Breast epithelium (tissue), 4 donors: ENCODE results near the gene ABTB1. TPM values are rescaled to one million over a fixed set of nuclear protein-coding genes. Genes with fewer than 3 reads are reported as not detected.
A peak's percentile ranks its signal among the peaks of the same experiment; 100 is the strongest.

Source experiments
- DNase-seq, 2 donors: peaks; one replicate each; pipeline ENCODE4 v3.0.0-alpha.2; 2019; ENCODE audit warnings: low spot score in 2 of 2
- H3K27ac ChIP-seq, 2 donors: fragments of 200-600 bp; sonication (generic) in 1 of 2; one replicate each; pipeline ENCODE4 v1.5.1; 2016 to 2019; ENCODE audit warnings: mild to moderate bottlenecking in 1 of 2
- H3K27me3 ChIP-seq, 2 donors: fragments of 200-600 bp; sonication (generic) in 1 of 2; one replicate each; pipeline versions ENCODE4 v1.5.1 to v1.6.0; 2017 to 2019; ENCODE audit warnings: control low read depth in 1 of 2, mild to moderate bottlenecking in 1 of 2
- H3K36me3 ChIP-seq: fragments of 200-600 bp; one replicate; pipeline ENCODE4 v1.5.1; 2019
- H3K4me1 ChIP-seq, 2 donors: fragments of 200-600 bp; sonication (generic); one replicate each; pipeline ENCODE4 v1.5.1; 2016 to 2019; ENCODE audit warnings: control low read depth in 1 of 2
- H3K4me3 ChIP-seq, 3 donors: fragments of 200-600 bp; sonication (generic); 1 replicate in 2 of 3; 2 replicates in 1 of 3; pipeline ENCODE4 v1.5.1; 2016 to 2019; ENCODE audit warnings: mild to moderate bottlenecking in 3 of 3, moderate library complexity in 2 of 3
- H3K9me3 ChIP-seq, 2 donors: fragments of 200-600 bp; sonication (generic) in 1 of 2; one replicate each; pipeline ENCODE4 v1.5.1; 2016 to 2019; ENCODE audit warnings: control low read depth in 1 of 2
- POLR2A ChIP-seq: fragments of 450-650 bp; IDR thresholded peaks from one replicate; pipeline ENCODE4 v1.6.1; 2016; ENCODE audit warnings: antibody characterized with exemption, mild to moderate bottlenecking, moderate library complexity
- POLR2AphosphoS5 ChIP-seq, 3 donors: sonication (generic); formaldehyde crosslinking; IDR thresholded peaks; one replicate each; pipeline ENCODE4 v1.6.1; 2017; ENCODE audit warnings: antibody characterized with exemption in 3 of 3
- intact Hi-C: fragments of 100-400 bp; cut with DNase I; formaldehyde crosslinking; loops from one replicate; pipeline ENCODE4 v1.15.1; 2023; ENCODE audit warnings: low total_unique reads
- total RNA-seq, 3 donors: library from RNA; depleted of rRNA; stranded (reverse); fragments of >200 nt; gene quantifications; one replicate each; pipeline ENCODE4 v1.1.0, GENCODE V29; 2016
- TF ChIP-seq, protein P1 (sequence below), 3 donors: fragments of 450-650 bp; IDR thresholded peaks; one replicate each; pipeline ENCODE4 v1.5.1; 2016 to 2017; ENCODE audit warnings: antibody characterized with exemption in 3 of 3, mild to moderate bottlenecking in 3 of 3, moderate library complexity in 3 of 3

Gene ABTB1
- total RNA-seq, 3 donors from 2014 or later: 32.0 to 43.6 (median 40.2) TPM

DNA sequence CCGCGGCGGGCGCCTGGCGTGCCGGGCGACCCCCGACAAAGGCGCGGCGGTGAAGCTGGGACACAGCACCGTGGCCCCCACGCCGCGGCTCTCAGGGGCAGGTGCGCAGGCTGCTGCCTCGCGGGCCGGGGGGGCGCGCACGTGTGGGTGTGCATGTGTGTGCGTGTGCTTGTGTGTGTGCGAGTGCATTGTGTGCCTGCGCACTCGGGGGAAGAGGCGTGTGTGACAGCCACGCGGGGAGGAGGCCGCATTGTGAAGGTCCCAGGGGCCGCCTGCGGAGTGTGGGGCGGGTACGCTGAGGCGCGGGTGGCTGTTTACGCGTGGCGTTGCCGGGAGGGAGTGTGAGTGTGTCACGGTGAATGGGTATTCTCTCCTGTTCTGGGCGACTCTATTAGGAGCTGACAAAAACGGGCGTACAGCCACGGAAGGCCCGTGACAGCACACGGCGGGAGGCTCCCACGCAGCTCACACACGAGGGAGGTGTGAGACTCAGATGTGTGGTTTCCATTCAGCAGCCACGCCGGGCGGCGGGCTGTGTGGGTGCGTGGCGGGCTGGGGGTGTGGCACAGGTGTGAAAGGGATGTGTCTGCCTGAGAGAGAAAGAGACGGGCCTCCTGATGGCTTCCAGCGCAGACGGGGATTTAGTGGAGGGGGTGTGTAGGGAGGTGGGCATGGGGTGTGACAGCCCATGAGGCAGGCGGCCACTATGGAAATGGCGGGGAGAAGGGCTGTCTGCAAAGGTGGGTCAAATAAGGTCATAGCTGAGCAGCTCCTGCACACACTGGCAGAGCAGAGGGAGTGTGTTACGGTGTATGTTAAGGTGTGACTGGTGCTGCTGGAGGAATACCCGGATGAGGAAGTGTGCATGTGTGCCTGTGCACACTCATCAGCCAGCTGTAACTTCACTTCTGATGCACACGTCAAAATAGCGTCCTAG, 43.0 kb upstream of the ABTB1 start:
- TF ChIP-seq, protein P1, sequence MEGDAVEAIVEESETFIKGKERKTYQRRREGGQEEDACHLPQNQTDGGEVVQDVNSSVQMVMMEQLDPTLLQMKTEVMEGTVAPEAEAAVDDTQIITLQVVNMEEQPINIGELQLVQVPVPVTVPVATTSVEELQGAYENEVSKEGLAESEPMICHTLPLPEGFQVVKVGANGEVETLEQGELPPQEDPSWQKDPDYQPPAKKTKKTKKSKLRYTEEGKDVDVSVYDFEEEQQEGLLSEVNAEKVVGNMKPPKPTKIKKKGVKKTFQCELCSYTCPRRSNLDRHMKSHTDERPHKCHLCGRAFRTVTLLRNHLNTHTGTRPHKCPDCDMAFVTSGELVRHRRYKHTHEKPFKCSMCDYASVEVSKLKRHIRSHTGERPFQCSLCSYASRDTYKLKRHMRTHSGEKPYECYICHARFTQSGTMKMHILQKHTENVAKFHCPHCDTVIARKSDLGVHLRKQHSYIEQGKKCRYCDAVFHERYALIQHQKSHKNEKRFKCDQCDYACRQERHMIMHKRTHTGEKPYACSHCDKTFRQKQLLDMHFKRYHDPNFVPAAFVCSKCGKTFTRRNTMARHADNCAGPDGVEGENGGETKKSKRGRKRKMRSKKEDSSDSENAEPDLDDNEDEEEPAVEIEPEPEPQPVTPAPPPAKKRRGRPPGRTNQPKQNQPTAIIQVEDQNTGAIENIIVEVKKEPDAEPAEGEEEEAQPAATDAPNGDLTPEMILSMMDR (IDR thresholded peaks at IDR 0.05): no peak
- TF ChIP-seq POLR2A (no peak), POLR2AphosphoS5 (IDR thresholded peaks at IDR 0.05) (no peak)
- no peaks in the 10 kb centered on the region for H3K36me3 ChIP-seq
- intact Hi-C loops: no loop called here
- peaks cover 6 to 9% of the 10 kb centered on the region in 2 donors for H3K4me1 ChIP-seq
- H3K27ac ChIP-seq: no peak overlapping the region
- no peaks in the 10 kb centered on the region for H3K9me3 ChIP-seq
- DNase-seq: no peak
- peak overlapping the region; percentile 28 to 72 (median 57) for H3K4me3 ChIP-seq
- H3K27me3 ChIP-seq: no peaks in the 10 kb centered on the region

DNA sequence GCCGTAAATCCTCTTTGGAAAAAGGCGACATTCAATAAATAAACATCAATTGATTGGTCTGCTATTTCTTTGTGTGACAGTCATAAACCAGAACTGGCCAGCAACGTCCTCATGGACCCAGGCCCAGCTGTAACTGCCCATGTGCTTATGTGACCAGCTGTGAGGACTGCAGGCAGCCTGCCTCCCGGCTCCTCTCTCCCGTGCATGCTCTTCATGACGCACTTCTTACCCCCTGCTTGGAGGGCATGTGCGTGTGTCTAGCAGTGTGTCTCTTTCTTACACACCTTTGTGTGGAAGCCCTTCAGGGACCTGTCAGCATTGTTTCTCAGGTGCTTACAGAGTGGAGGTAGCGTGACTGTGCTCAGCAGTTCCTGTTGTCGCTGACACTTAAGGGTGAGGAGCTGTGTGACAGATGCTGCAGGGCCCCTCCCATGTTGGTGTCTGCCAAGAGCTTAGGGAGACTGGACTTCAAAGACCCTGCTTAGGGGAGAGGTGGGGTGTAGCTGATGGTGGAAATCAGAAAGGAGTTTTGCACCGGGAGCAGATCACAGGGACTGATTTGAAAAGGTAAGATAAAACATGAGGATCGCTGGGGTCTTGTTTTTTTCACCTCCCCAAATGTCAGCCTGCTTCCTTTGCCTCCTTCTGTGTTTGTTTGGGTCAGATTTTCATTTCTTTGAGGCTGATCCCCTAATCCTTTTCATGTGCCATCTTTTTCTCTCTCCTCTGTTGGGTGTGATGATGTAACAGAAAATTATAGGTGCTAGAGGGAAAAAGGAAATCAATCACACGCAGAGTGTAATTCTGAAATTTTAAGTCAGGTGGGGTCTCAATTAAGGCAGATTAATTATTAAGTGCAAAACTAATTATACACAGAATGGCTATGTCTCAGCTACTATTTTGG, 41.7 kb upstream of the ABTB1 start:
- H3K27ac ChIP-seq: no peak overlapping the region
- peaks cover 6 to 9% of the 10 kb centered on the region in 2 donors for H3K4me1 ChIP-seq
- no peaks in the 10 kb centered on the region for H3K36me3 ChIP-seq
- H3K9me3 ChIP-seq: no peaks in the 10 kb centered on the region
- intact Hi-C loops: no loop called here
- no peak for DNase-seq
- TF ChIP-seq, protein P1 (IDR thresholded peaks at IDR 0.05): no peak
- no peak for TF ChIP-seq POLR2A
- no peak for TF ChIP-seq POLR2AphosphoS5 (IDR thresholded peaks at IDR 0.05)
- no peaks in the 10 kb centered on the region for H3K27me3 ChIP-seq
- no peak overlapping the region for H3K4me3 ChIP-seq

DNA sequence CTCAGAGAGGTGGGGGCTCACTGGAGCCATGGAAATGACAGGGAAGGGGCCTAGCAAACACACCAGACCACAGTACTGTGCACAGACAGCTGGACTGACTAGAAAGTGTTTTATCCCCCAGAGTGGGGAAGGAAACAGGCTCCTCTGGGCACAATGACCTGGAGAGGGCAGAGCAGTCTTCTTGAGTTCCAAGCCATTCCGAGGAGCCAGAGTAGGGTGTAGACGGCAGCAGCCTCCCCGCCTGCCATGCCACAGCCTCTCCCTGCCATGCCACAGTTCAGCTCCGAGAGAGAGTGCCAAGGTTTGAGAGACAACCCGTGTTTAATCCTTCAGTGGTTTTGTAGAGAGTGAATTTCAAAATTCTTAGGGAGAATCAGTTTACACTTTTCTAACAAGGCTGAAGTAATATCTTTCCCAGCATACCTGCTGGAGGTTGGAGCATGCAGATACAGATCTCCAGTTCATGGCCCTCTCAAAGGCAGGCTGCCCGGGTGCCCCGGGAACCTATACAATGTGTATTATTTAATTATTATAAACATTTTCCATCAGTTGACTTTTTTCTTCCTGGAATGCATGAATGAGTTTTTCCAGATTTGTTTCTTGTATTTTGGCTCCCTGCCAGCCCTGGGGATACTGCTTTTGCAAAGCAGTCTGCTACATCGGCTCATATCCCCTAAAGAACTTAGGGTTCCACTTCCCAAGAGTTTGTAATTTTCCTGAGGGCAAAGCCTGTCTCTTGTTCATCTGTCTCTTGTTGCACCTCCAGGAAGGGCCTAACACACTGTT, 40.5 kb upstream of the ABTB1 start:
- TF ChIP-seq POLR2AphosphoS5 (IDR thresholded peaks at IDR 0.05) (no peak), POLR2A (no peak)
- TF ChIP-seq, protein P1 (IDR thresholded peaks at IDR 0.05): no peak
- Histone ChIP-seq H3K9me3 (no peaks in the 10 kb centered on the region), H3K4me3 (no peak overlapping the region), H3K4me1 (peaks cover 6 to 9% of the 10 kb centered on the region in 2 donors), H3K27ac (no peak overlapping the region), H3K36me3 (no peaks in the 10 kb centered on the region), H3K27me3 (no peaks in the 10 kb centered on the region)
- intact Hi-C loops: no loop called here
- DNase-seq: no peak

DNA sequence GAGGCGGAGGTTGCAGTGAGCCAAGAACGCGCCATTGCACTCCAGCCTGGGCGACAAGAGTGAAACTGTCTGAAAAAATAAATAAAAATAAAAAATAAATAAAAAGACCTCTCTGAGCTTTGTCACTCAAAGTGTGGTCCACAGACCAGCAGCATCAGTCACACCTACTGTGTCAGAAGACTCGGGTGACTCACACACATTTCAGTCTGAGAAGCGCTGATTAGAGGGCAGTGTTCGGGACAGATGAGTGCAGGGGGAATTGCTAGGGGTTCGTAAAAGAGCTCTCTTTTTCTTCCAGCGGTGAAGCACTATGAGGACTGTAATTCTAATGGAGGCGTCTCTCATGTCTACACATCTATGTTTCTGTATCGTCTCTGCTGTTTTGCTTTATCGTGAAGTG, 38.1 kb upstream of the ABTB1 start:
- intact Hi-C loops: no loop called here
- no peak overlapping the region for H3K27ac ChIP-seq
- peaks cover 3 to 8% of the 10 kb centered on the region in 2 donors for H3K4me1 ChIP-seq
- TF ChIP-seq POLR2A (no peak), POLR2AphosphoS5 (IDR thresholded peaks at IDR 0.05) (no peak)
- TF ChIP-seq, protein P1 (IDR thresholded peaks at IDR 0.05): no peak
- H3K36me3 ChIP-seq: no peaks in the 10 kb centered on the region
- no peaks in the 10 kb centered on the region for H3K27me3 ChIP-seq
- H3K9me3 ChIP-seq: no peaks in the 10 kb centered on the region
- no peak for DNase-seq
- H3K4me3 ChIP-seq: no peak overlapping the region
